MM.1S (cell line): ENCODE measurements around the gene CHN2.

Experiments used
- EZH2 ChIP-seq: fragments of 300-600 bp; sonication (generic); optimal IDR thresholded peaks from 2 replicates; pipeline ENCODE3; 2017; ENCODE audit warnings: low read depth, mild to moderate bottlenecking, antibody characterized with exemption, low read length, mixed read lengths
- TF ChIP-seq, protein P1 (sequence below): fragments of 300-600 bp; sonication (generic); IDR thresholded peaks from 2 replicates; pipeline ENCODE4 v1.5.1; 2016; ENCODE audit warnings: antibody characterized with exemption, low read length, mixed read lengths

DNA sequence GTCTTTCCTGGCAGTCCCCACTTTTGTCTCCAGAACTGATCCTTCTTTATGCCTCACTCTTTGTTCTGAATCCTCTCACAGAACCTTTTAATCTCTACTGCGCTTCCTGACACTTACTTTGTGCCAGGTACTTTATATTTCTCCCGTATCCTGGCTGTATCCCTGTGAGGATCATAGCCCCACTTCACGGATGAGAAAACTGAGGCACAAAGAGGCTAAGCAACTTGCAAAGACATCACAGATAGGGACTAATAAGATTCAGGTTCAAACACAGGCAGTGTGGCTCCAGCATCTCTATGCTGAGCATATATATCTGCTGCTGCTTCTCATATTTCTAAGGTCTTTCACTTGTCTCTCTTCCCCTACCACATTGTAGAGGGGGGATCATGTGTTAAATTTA lies 116.7 kb downstream of the CHN2 start:
- TF ChIP-seq, protein P1, sequence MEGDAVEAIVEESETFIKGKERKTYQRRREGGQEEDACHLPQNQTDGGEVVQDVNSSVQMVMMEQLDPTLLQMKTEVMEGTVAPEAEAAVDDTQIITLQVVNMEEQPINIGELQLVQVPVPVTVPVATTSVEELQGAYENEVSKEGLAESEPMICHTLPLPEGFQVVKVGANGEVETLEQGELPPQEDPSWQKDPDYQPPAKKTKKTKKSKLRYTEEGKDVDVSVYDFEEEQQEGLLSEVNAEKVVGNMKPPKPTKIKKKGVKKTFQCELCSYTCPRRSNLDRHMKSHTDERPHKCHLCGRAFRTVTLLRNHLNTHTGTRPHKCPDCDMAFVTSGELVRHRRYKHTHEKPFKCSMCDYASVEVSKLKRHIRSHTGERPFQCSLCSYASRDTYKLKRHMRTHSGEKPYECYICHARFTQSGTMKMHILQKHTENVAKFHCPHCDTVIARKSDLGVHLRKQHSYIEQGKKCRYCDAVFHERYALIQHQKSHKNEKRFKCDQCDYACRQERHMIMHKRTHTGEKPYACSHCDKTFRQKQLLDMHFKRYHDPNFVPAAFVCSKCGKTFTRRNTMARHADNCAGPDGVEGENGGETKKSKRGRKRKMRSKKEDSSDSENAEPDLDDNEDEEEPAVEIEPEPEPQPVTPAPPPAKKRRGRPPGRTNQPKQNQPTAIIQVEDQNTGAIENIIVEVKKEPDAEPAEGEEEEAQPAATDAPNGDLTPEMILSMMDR = no peak
- no peak for TF ChIP-seq EZH2
